ENCODE measurements around the gene C1QTNF9.
"Not testable (repeated sequence)": the region's sequence is repeated elsewhere in the genome, so short reads cannot be mapped to it uniquely, and the experiment has no call there.

C1QTNF9 gene

DNA sequence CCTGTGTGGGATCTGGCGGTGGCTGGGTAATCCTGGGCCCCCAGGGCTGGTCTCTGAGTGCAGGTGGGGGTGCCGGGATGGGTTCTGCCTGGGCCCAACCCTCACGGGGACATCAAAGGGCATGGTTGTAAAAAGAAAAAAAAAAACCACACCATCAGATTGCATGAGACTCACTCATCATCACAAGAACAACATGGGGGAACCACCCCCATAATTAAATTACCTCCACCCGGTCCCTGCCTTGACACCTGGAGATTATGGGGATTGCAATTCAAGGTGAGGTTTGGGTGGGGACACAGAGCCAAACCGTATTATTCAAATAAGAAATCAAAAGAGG lies 14.3 kb downstream of the C1QTNF9 start:
- no peak for DNase-seq

DNA sequence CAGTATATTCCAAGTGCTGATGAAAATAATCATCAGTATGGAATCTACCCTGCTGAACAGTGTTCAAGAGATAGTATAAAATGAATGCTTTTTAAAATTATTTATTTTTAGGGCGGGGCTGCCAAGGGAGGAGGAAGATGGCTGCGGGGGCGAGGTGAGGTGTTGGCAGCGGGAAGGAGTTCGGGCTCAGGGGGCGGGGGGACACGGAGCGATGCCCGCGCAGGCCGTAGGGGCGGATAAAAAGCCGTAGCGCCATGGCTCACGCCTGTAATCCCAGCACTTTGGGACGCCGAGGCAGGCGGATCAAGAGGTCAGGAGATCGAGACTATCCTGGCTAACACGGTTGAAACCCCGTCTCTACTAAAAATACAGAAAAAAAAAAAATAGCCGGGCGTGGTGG lies 18.2 kb downstream of the C1QTNF9 start:
- DNase-seq = not testable (repeated sequence)

DNA sequence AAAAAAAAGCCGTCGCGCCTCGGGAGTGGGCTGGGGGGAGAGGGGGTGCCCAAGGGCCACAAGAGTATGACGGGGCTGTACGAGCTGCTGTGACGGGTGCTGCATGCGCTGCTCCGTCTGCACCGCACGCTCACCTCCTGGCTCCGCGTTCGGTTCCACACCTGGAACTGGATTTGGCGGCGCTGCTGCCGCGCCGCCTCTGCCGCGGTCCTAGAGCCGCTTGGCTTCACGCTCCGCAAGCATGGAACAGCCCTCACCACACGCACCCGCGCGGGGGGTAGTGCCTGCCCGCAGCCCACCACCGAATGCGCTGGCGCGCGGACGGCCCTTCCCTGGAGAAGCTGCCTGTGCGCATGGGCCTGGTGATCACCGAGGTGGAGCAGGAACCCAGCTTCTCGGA lies 18.8 kb downstream of the C1QTNF9 start:
- DNase-seq = no peak

DNA sequence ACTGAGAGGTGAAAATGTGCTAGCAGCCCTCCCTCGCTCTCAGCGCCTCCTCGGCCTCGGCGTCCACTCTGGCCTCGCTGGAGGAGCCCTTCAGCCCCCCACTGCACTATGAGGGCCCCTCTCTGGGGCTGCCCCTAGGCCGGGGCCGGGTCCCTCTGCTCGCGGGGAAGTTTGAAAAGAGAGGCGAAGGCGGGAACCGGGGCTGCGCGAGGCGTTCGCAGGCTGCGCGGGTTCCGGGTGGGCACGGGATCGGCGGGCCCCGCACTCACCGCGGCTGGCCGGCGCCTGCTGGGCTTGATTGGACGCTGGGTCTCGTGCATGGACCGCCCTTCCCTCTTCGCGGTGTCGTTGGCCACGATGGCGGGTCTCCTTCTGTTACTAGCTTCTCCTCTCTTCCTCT lies 29.3 kb downstream of the C1QTNF9 start:
- no peak for DNase-seq

DNA sequence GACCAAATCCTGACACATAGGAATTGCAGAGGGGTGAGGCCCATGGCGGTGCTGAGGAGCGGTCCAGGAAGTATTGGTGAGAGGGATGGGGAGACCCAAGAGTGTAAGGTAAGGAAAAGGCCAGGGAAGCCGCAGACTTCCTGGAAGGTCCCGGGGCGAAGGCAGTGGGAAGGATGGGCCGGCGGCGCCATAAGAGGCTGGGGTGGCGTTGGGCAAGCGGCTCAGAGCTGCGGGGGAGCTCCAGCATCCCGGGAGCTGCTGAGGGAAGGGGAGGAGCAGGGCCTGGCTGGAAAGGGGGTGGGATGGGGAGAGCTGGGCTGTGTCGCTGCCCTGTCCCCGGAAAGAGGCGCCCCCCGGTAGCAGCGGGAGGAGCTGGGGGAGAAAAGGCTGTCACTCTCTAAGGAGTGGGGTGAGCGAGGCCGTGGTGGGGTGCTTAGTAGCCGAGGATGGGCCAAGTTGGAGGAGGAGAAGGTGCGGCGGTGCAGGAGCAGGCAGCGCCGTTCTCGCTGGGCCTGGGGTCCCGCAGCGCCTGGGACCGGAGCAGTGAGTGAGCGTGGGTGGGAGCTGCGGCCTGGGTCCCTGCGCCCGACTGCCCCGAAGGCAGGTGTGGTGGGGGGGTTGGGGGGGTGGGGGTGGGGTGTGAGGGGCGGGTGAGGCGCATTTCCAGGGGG lies 30.7 kb downstream of the C1QTNF9 start:
- no peak for DNase-seq

DNA sequence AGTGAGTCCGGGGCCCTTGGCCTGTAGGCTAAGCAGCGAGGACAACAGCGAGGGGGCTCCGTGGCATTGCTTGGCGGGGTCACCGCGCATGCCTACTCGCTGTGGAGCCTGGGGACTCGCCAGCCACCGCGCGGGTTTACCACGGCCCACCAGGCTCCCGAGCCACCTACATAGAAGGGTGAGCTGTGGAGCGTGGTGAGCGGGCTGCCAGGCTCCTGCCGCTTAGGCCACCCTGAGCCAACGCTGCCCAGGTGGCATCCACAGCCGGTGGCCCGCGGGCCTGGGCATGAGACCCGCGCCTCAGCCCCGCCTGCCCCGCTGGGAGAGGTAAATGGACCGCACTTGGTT lies 31.2 kb downstream of the C1QTNF9 start:
- DNase-seq = no peak

DNA sequence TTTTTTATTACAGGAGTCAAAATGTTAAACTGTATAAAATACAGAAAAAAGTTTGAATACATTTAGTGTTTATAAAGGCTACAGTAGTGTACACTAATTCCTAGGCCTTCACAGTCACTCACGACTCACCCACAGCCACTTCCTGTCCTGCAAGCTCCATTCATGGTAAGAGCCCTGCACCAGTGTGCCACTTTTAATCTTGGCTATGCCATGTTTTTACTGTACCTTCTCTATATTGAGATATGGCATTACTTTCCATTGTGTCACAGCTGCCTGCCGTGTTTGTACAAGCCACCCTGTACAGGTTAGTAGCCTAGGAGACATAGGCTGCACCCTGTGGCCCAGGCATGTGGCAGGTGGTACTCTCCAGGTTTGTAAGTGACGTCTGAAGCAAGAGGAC lies 32.1 kb downstream of the C1QTNF9 start:
- no peak for DNase-seq

DNA sequence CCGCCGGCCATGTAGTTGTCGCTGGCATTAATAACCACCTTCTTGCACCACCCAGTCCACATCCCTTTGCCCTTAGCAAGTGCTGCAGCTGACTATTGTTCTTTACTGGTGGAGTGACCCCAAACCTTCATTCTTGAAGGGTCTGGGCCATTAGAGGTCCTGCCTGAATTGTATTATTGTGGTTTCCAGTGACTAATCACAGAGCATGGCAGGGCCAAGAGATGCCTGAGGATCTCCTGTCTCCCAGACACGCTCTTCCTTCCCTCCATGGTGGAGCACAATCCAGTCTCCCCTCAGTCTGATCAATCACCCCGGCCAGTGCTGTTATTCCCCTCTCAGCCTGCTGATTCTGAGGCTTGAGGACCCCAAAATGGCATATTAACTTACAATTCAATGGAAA lies 39.0 kb downstream of the C1QTNF9 start:
- DNase-seq = no peak

DNA sequence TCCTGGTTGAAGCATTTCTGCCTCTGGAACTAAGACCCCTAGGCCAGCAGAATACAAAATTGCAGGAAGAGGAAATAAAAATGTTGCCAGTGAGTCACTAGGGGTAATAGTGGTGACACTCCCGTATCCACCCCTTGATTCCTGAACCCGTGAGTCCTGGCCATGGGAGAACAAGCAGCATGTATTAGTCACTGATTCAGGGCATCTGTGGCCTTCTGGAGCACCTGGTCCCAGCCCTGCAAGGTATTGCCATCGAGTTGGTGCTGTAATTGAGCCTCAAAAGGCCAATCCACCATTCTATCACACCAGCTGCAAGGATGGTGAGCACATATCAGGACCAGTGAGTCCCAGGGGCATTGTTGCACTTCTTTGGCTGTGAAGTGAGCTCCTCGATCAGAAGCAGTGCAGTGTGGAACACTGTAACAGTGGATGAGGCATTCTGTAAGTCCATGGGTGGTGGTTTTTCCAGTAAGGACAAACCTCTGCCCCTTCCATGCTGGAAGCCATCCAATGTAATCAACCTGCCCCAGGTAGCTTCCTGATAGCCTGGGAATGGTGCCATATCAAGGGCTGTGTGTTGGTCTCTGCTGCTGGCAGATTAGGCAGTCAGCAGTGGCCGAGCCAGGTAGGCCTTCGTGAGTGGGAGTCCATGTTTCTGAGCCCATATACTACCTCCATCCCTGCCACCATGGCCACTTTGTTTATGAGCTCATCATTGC lies 39.6 kb downstream of the C1QTNF9 start:
- no peak for DNase-seq

DNA sequence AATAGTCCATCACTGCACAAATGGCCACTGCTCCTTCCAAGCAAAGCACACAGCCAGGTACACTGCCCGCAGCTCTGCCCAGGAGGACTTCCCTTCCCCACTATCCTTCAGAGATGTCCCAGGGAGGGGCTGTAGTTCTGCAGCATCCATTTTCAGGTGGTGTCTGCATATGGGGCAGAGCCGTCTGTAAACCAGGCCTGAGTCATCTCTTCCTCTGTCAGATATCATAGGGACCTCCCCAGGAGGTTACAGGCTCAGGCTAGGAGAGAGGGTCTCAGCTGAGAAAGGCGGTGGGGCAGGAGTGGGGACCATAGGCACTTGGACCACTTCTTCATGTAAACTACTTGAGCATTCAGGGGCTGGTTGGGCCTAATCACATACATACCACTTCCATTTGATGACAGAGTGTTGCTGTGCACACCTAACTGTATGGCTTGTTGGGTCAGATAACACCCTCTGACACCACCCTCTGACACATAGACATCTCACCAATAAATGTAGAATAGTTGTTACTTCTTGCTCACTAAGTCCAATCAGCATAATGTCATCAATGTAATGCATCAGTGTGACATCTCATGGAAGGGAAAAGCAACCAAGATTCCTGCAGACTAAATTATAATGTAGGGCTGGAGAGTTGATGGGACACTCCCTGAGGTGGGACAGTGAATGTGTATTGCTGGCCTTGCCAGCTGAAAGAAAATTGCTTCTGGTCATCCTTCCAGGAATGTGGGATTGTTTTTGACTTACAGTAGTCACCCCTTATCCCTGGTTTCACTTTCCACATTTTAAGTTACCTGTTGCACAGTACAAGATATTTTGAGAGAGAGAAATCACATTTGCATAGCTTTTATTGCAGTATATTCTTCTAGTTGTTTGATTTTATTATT lies 40.6 kb downstream of the C1QTNF9 start:
- DNase-seq = not testable (repeated sequence)

DNA sequence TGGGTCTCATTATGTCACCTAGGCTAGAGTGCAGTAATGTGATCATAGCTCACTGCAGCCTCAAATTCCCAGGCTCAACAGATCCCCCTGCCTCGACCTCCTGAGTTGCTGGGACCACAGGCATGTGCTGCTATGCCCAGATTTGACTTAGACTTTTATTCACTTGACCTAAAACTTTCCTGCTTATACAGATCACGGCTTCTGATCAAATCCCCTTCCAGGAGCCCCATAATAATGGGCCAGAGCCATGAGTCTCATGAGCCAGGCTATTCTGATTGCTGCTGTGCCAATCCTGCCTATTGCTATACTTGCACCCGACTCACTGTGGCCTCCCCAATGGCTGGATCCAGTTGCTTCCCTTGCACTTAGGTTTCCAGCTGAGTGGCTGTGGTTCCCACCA lies 42.0 kb downstream of the C1QTNF9 start:
- DNase-seq = no peak

DNA sequence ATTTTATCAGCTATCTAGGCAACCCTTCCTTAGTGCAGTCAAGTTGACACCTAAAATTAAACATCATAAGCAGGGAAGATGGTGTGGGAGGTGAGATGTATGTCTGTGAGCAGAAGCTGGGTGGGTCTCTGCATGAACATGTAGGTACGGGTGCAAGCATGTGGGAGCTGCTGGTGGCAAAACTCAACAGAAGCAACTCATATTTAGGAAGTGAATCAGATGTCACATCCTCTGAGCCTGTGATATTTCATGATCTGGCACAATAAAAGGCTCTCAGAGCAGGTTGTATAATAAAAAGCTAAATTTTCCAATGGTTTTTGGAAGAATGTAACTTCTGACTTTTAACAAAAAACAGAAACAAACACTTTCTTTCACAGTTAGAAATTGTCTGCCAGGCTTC lies 44.4 kb downstream of the C1QTNF9 start:
- no peak for DNase-seq

DNA sequence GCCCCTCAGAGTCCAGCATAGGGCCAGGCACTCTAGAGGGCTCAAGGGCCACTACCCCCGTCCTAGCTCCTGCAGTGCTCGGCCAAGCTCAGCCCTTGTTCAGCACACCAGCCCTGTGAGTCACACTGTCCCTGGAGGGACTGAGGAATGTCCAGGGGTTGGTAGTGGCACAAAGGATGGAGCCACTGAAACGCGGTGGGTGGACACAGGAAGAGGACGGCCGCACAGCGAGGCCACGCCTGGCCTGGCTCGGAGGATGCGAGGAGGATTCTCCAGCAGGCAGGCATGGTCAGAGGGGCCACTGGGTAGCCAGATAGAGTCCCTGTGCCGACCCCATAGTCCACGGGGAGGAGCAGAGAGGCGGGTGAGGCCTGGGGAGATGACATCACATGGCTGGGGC lies 45.7 kb downstream of the C1QTNF9 start:
- DNase-seq = no peak

DNA sequence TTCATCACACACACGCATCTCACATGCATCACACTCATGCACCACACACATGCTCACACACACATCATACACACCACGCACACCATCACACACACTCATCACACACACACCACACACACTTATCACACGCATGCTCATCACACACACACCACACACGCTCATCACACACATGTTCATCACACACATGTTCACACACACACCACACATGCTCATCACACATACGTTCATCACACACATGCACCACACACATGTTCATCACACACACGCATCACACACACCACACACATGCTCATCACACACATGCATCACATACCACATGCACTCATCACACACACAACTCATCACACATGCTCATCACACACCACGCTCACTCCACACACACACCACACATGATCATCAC lies 46.9 kb downstream of the C1QTNF9 start:
- DNase-seq = no peak

DNA sequence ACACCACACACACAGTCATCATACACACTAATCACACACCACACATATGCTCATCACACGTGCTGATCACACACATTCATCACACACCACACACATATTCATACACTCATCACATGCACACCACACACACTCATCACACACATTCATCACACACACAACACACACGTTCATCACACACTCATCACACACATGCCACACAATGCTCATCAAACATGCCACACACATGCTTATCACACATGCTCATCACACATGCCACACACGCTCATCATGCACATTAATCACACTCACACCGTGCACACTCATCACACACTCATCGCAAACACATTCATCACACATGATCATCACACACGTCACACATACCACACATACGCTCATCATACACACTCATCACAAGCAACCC lies 47.5 kb downstream of the C1QTNF9 start:
- DNase-seq = no peak

DNA sequence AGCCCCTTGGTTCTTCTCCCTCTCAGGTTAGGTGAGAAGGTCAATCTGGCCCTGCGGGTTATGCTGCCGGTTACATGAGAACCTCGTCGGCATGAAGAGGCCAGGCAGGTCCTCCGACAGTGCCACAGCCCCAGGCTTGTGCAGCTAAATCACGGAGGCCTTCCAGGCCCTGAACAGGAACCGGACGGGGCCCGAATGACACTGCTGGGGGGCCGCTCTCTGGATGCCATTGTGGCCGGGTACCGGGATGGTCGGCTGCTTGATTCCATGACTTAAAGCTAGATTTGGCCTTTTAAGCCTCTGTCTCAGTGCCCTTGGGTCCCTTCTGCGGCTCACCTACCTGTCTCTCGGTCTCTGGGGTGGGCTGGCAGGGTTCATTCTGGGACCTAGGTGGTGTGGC lies 48.4 kb downstream of the C1QTNF9 start:
- DNase-seq = no peak

DNA sequence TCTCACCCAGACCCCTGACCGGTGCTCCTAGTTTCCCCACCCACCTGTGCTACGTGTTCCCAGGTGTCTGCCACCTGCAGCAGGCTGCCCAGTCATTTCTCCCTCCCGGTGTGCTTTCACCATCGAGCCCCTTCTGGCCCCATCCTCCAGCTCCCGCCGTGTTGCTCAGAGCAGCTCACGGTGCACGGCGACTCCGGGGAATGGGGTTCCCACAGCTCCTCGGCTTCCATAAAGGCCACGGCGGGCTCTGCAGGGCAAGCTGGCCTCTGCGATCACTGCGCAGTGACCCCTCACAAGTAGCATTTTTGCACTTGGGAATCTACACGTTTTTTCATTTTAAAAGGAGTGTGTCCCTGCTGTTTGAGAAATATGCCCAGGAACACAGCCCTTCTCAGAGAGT lies 49.5 kb downstream of the C1QTNF9 start:
- DNase-seq = not testable (repeated sequence)

DNA sequence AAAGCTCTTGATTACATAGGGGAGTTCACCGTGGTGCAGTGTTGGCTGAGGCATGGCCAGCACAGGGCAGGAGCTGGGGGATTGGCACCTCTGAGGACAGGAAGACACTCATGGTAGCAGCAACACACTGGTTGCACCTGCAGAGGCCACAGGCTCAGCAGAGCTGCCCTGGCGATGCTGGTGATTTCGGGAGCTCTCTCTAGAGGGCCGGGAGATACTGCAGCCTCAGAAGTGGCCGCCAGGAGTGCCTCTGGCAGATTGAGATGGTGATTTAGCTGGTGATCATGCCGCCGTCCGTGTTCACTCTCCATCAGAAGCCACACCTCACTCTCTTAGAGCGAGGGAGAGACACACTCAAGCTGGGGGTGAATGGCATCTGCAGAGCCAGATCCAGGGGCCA lies 49.9 kb downstream of the C1QTNF9 start:
- DNase-seq = not testable (repeated sequence)

DNA sequence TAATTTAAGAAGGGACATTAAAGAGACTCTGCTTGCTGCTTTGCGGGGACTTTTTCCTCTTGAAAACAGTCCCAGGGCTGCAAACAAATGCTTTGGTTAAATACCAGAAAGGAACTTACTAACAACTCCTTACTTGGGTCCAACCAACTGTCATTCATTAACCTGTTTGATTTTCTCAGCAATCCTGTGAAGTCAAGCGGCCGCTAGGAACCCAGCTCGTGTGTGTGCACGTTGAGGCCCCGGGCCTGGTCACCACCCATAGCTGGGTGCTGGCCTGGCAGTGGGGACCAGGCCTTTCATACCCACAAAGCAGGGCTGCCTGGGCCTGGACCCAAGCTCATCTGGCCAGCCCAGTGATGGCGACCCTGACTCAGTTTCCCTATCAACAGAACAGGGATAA lies 50.7 kb downstream of the C1QTNF9 start:
- no peak for DNase-seq

DNA sequence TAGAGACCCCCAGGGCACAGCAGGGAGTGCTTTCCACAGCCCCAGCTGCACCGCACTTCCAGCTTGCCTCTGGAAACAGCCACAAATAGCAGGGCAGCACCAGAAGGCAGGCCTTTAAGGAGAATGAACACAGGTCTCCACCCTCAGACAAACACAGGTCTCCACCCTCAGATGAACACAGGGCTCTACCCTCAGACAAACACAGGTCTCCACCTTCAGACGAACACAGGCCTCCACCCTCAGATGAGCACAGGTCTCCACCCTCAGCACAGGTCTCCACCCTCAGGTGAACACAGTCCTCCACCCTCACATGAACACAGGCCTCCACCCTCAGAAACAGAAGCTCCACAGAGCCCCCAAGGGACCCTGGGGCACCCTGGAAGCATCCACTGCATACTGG lies 51.7 kb downstream of the C1QTNF9 start:
- no peak for DNase-seq

DNA sequence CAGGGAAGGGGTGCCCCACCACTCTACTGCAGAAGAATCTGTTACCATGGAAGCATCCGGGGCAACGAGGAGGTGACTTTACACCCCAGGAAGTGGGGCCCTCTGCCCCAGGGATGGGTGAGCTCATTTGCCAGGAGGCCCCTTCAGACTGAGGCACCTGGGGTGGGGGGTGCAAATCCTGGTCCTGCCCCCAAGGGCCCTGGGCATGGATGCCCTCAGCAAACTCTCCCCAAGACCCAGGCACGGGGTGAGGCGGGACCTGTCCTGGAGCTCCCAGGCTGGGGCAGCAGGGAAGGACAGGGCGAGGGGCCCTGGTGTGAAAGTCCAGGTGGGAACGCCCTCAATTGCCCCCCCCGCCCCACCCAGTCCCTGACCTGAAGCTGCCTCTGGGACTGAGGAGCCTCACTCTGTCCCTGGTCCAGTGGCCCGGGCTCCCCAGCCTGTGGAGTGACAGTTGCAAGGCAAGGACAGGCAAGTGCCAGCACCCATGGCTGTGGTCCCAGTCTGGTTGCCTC lies 52.5 kb downstream of the C1QTNF9 start:
- DNase-seq = no peak

DNA sequence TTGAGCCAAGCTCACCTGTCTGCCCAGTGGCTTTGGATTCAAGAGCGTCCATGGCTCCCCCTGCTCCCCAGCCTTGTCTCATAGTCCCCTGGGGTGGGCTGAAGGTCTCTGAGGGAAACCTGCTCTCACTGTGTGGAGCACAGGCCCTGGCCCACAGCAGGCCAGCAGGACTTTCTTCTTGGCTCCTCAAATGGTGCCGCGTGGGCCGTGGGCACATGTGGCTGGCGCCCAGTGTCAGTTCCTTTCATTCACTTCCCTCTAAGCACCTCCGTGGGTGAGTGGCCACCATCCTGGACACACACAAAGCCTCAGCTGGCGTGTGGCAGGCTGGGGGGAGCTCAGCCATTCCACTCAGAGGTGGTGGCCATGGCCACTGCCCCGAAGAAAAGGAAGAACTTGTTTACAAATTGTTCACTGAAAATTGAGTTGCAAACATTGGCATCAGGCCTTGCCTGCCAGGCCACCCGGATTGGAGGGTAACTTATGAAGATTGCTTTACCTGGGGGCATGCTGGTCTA lies 53.1 kb downstream of the C1QTNF9 start:
- no peak for DNase-seq

DNA sequence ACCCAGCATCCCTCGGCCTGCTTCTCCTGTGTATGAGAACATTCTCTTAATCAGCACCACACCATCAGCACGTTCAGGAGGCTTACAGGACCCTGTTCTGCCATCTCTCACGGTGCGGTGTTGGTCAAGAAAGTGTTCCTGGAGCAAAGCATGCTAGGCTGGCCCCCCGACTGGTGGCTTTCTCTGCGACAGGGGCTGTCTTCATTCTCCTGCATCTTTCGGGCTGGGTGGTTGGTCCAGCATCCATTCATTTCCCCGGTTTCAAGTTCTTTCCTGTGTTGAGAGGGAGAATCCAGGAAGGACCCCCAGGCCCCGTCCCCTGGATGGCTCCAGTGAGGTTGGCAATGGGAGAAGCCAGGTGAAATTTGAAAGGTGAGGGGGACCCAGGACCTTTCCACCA lies 55.8 kb downstream of the C1QTNF9 start:
- no peak for DNase-seq

DNA sequence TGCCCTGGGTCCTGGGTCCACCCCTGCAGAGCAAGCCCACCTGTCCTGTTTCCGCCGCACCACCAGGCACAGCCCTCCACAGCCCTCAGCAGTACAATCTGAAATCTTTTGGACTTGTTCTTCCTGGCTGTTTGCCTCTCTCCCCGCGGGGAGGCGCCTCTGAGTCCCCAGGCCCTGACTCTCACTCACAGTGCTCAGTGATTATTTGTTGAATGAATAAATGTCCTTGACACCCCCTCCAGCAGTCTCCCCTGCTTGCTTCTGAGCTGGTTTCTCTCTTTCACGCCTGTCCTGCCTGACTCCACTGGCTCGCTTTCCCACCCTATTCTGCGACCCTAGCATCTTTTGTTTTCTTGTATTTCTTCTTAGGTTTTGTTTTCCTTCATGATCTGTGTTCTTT lies 56.9 kb downstream of the C1QTNF9 start:
- not testable (repeated sequence) for DNase-seq

Data from NK-92 treated with Interleukin-12 subunit alpha and Interleukin-12 subunit beta, amount 100 ng/mL, for 24 hours (cell line).